Measurements from ENCODE around the gene RASSF1. TPM values are rescaled to one million over a fixed set of nuclear protein-coding genes. Genes with fewer than 3 reads are reported as not detected.

Gene RASSF1
- total and polyA plus RNA-seq, 2 of the 8 experiments (the other 6 are each of a cell fraction or from before 2014, with no cell fraction given) = 10.3 to 15.7 TPM

GRCh38 chr3:50314816-50315215, 25.8 kb downstream of the RASSF1 start:
- CTCF ChIA-PET (ENCODE audit: partially characterized antibody) = interaction anchor here (0.6 to 1.8 kb wide), 11 partner anchors 9 to 657 kb away, joined by 3 to 12 read pairs (median 3); partner anchors contain the start of genes HYAL3, LSMEM2 and NAA80
- WGBS, 2 experiments (ENCODE audit: extremely low coverage in 1 of 2, insufficient coverage in 1 of 2, insufficient read length in 1 of 2, insufficient replicate concordance in 2 of 2, low coverage in 1 of 2, low lambda C conversion rate in 2 of 2, missing lambda C conversion rate in 1 of 2) = 100% methylated on average over 4 of the region's 4 CpGs; no CpG with 5 or more reads in 1 of the 2 experiments

More at GRCh38 chr3:50314816-50315215, 25.8 kb downstream of the RASSF1 start:
- H3K23ac ChIP-seq (ENCODE audit: insufficient read length) = no peak overlapping the region
- no peak overlapping the region for H2AK5ac ChIP-seq (ENCODE audit: low read depth, low read length)
- H4K5ac ChIP-seq (ENCODE audit: insufficient read length, low read depth, low read length) = no peak overlapping the region
- no peak overlapping the region for H2BK12ac ChIP-seq (ENCODE audit: low read depth, low read length)
- H3K79me2 ChIP-seq (ENCODE audit: control insufficient read depth in 1 of 2, insufficient read depth in 2 of 2, low read length in 2 of 2) = peaks cover 0 to 15% of the 10 kb centered on the region in 2 experiments; a peak in 3 of 4 replicates
- no peak overlapping the region for H3K9ac ChIP-seq (replicated peaks in 1 of 4; ENCODE audit: extremely low read depth in 1 of 4, low read depth in 3 of 4, low read length in 3 of 4)
- POLR2A ChIA-PET (ENCODE audit: partially characterized antibody) = interaction anchor here (0.9 to 12.6 kb wide), 6 partner anchors 13 to 113 kb away, joined by 3 to 149 read pairs (median 4); partner anchors contain the start of genes CYB561D2, HYAL1, HYAL3 and NAA80
- H3K56ac ChIP-seq (replicated peaks; ENCODE audit: insufficient read length, low read depth, low read length) = no peak overlapping the region
- no peak overlapping the region for H4K8ac ChIP-seq (ENCODE audit: extremely low read depth, insufficient read depth, low read length)
- peaks cover 10% of the 10 kb centered on the region for H3K79me1 ChIP-seq (ENCODE audit: low read depth, low read length)
- no peak overlapping the region for H2BK15ac ChIP-seq (ENCODE audit: low read length)
- FAIRE-seq (no peak), DNase-seq (ENCODE audit: low read depth in 1 of 2, low spot score in 2 of 2) (no peak)
- peaks cover 0 to 4% (median 2%) of the 10 kb centered on the region in 4 experiments; a peak in 3 of 7 replicates for H3K4me1 ChIP-seq (replicated peaks in 1 of 4; ENCODE audit: control insufficient read depth in 3 of 4, insufficient read depth in 4 of 4, low read length in 3 of 4)
- H3K27ac ChIP-seq (ENCODE audit: low read depth, low read length) = no peak overlapping the region
- no peak overlapping the region for H3K14ac ChIP-seq (ENCODE audit: insufficient read length)
- H3K23me2 ChIP-seq (ENCODE audit: low read depth, low read length) = no peaks in the 10 kb centered on the region
- H4K91ac ChIP-seq (replicated peaks; ENCODE audit: insufficient read length, low read length) = no peak overlapping the region
- no peak overlapping the region for H3K4me3 ChIP-seq (ENCODE audit: extremely low read depth in 1 of 4, insufficient read depth in 2 of 4, low read depth in 3 of 4, low read length in 4 of 4)
- H2BK120ac ChIP-seq (replicated peaks; ENCODE audit: low read depth, low read length) = no peak overlapping the region
- no peak overlapping the region for H3K4ac ChIP-seq (replicated peaks; ENCODE audit: insufficient read length, low read depth, low read length)
- H2BK5ac ChIP-seq (ENCODE audit: low read depth, low read length) = no peak overlapping the region
- H3K18ac ChIP-seq (ENCODE audit: extremely low read depth, low read length) = no peak overlapping the region
- peaks cover 3 to 8% of the 10 kb centered on the region in 2 experiments; a peak in 1 of 4 replicates for H3K9me3 ChIP-seq (ENCODE audit: insufficient read depth in 2 of 2, low read depth in 1 of 2, low read length in 1 of 2)
- H2BK20ac ChIP-seq (ENCODE audit: low read length) = no peak overlapping the region
- H3K4me2 ChIP-seq (ENCODE audit: insufficient read depth in 1 of 2, low read depth in 2 of 2, low read length in 2 of 2) = no peak overlapping the region
- H3K36me3 ChIP-seq (ENCODE audit: control insufficient read depth in 2 of 4, insufficient read depth in 4 of 4, low read length in 3 of 4) = peaks cover 13 to 32% (median 26%) of the 10 kb centered on the region in 4 experiments
- no peak for TF ChIP-seq RFX5 (IDR thresholded peaks at IDR 0.05; ENCODE audit: borderline replicate concordance, low read depth, low read length)
- TF ChIP-seq SRF (IDR thresholded peaks at IDR 0.05; ENCODE audit: low read depth, low read length) = no peak
- no peak for TF ChIP-seq ATF2 (IDR thresholded peaks at IDR 0.05; ENCODE audit: low read length)
- TF ChIP-seq BACH1 (IDR thresholded peaks at IDR 0.05; ENCODE audit: low read length) = no peak
- no peak for TF ChIP-seq POU5F1 (IDR thresholded peaks at IDR 0.05; ENCODE audit: low read depth, low read length)
- TF ChIP-seq RXRA (IDR thresholded peaks at IDR 0.05; ENCODE audit: insufficient read depth, low read depth, low read length) = no peak
- TF ChIP-seq JUND (IDR thresholded peaks at IDR 0.05; ENCODE audit: low read length) = no peak
- TF ChIP-seq SP4 (IDR thresholded peaks at IDR 0.05; ENCODE audit: low read length) = no peak
- TF ChIP-seq TEAD4 (IDR thresholded peaks at IDR 0.05; ENCODE audit: low read depth, low read length) = no peak
- no peaks in the 10 kb centered on the region for H3K27me3 ChIP-seq (replicated peaks in 1 of 4; ENCODE audit: control insufficient read depth in 3 of 4, extremely low read depth in 1 of 4, insufficient read depth in 3 of 4, low read length in 3 of 4)
- peaks cover 16 to 28% of the 10 kb centered on the region in 2 experiments for H4K20me1 ChIP-seq (replicated peaks in 1 of 2; ENCODE audit: control insufficient read depth in 1 of 2, insufficient read depth in 2 of 2, low read length in 2 of 2)
- no peak overlapping the region for H2AFZ ChIP-seq (ENCODE audit: low read length)

Measured in H1 (cell line).